GM19351 (cell line): Measurements from ENCODE around the gene TRABD2B.

Experiments used
- ATAC-seq: cut with Tn5 transposase; IDR thresholded peaks from one replicate; pipeline ENCODE4 v1.9.1; 2021; ENCODE audit warnings: mild to moderate bottlenecking, moderate library complexity; ENCODE audit not compliant: unreplicated experiment

Gene TRABD2B

GRCh38 chr1:47886141-47886540, 111.0 kb downstream of the TRABD2B start:
- ATAC-seq: no peak

GRCh38 chr1:47885062-47885830, 111.9 kb downstream of the TRABD2B start:
- no peak for ATAC-seq

GRCh38 chr1:47883963-47884362, 113.2 kb downstream of the TRABD2B start:
- ATAC-seq: no peak

- no peak for ATAC-seq
Measured at GRCh38 chr1:47881505-47882442, 115.4 kb downstream of the TRABD2B start.

GRCh38 chr1:47876587-47876963, 120.6 kb downstream of the TRABD2B start:
- no peak for ATAC-seq

GRCh38 chr1:47875831-47876586, 121.2 kb downstream of the TRABD2B start:
- ATAC-seq: no peak

- no peak for ATAC-seq
Measured at GRCh38 chr1:47875036-47875435, 122.1 kb downstream of the TRABD2B start.

- ATAC-seq: no peak
Measured at GRCh38 chr1:47873337-47873736, 123.8 kb downstream of the TRABD2B start.

- ATAC-seq: no peak
Measured at GRCh38 chr1:47872886-47873285, 124.3 kb downstream of the TRABD2B start.

- no peak for ATAC-seq
Measured at GRCh38 chr1:47871799-47872353, 125.3 kb downstream of the TRABD2B start.

- no peak for ATAC-seq
Measured at GRCh38 chr1:47870946-47871676, 126.1 kb downstream of the TRABD2B start.

GRCh38 chr1:47870480-47870879, 126.7 kb downstream of the TRABD2B start:
- ATAC-seq: no peak

- no peak for ATAC-seq
Measured at GRCh38 chr1:47868348-47868676, 128.9 kb downstream of the TRABD2B start.

GRCh38 chr1:47867438-47868347, 129.5 kb downstream of the TRABD2B start:
- no peak for ATAC-seq

GRCh38 chr1:47866601-47867437, 130.4 kb downstream of the TRABD2B start:
- ATAC-seq: no peak

- no peak for ATAC-seq
Measured at GRCh38 chr1:47865881-47866535, 131.2 kb downstream of the TRABD2B start.

GRCh38 chr1:47859092-47859743, 138.0 kb downstream of the TRABD2B start:
- no peak for ATAC-seq
